ENCODE results near the gene TNNI3. TPM values are rescaled to one million over a fixed set of nuclear protein-coding genes. Genes with fewer than 3 reads are reported as not detected.

TNNI3 gene
- polyA plus RNA-seq, 1 of the 3 experiments (the other 2 are of a cell fraction), result 11.4 TPM

DNA sequence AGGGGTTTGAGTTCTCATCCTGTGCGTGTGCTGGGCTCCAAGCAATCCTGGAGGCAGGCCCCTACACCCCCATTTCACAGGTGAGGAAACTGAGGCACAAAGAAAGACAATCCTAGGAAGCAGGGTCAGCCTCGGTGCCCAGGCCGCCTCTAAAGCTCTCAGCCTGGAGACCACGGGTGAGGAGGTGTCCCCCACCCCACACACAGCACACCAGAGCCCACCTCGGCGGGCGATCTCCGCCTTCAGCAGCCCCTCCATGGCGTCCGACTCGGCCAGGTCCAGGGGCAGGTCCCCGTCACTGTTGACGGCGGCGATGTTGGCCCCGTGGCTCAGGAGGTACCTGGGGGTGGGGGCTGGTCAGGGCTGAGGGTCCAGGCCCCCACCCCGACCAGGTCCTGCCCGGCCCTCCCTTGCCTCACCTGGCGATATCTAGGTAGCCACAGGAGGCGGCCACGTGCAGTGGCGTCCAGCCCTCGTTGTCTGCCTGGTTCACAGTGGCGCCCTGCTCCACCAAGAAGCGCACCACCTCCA is 45.2 kb downstream of the TNNI3 start:
- Histone ChIP-seq H3K4me2 (no peak overlapping the region), H3K4me3 (ENCODE audit: low read depth in 2 of 2, low read length in 1 of 2) (no peak overlapping the region), H3K9me2 (no peaks in the 10 kb centered on the region), H3K9me3 (no peaks in the 10 kb centered on the region), H3K4me1 (ENCODE audit: control insufficient read depth in 1 of 2, insufficient read depth in 2 of 2, low read depth in 1 of 2, low read length in 1 of 2) (peaks cover 9 to 24% of the 10 kb centered on the region in 2 experiments; a peak in 3 of 4 replicates), H2AFZ (ENCODE audit: low read depth) (no peak overlapping the region), H3K27me3 (ENCODE audit: insufficient read depth) (no peaks in the 10 kb centered on the region), H3K79me2 (ENCODE audit: insufficient read depth) (peaks cover 76% of the 10 kb centered on the region), H3K9ac (no peak overlapping the region), H3F3A (replicated peaks; ENCODE audit: insufficient read depth) (peaks cover 5% of the 10 kb centered on the region), H3K36me3 (replicated peaks in 1 of 2; ENCODE audit: control insufficient read depth in 1 of 2, insufficient read depth in 2 of 2, low read length in 1 of 2) (peaks cover 3 to 13% of the 10 kb centered on the region in 2 experiments), H3K27ac (ENCODE audit: low read depth in 2 of 2, low read length in 1 of 2) (peak overlapping the region in 1 of 2 experiments; percentile 66; a peak in 1 of 4 replicates), H4K20me1 (ENCODE audit: insufficient read depth) (peaks cover 56% of the 10 kb centered on the region)
- TF ChIP-seq CHD2 (IDR thresholded peaks at IDR 0.05; ENCODE audit: low read length, partially characterized antibody) (no peak), RXRA (IDR thresholded peaks at IDR 0.05; ENCODE audit: borderline replicate concordance, low read depth) (no peak), TAF1 (IDR thresholded peaks at IDR 0.05; ENCODE audit: borderline replicate concordance, low read depth, low read length) (no peak), TCF12 (IDR thresholded peaks at IDR 0.05) (no peak), FOSL2 (IDR thresholded peaks at IDR 0.05; ENCODE audit: borderline replicate concordance, low read depth) (no peak)
- WGBS (ENCODE audit: low lambda C conversion rate), result 95% methylated on average over 11 of the region's 25 CpGs
- DNase-seq, result peak; percentile 7
- POLR2A ChIA-PET, result no interaction called here
- CTCF ChIA-PET, result interaction anchor here (1.0 kb wide), 1 partner anchor 23 kb away, joined by 5 read pairs; no protein-coding TSS in a partner anchor

DNA sequence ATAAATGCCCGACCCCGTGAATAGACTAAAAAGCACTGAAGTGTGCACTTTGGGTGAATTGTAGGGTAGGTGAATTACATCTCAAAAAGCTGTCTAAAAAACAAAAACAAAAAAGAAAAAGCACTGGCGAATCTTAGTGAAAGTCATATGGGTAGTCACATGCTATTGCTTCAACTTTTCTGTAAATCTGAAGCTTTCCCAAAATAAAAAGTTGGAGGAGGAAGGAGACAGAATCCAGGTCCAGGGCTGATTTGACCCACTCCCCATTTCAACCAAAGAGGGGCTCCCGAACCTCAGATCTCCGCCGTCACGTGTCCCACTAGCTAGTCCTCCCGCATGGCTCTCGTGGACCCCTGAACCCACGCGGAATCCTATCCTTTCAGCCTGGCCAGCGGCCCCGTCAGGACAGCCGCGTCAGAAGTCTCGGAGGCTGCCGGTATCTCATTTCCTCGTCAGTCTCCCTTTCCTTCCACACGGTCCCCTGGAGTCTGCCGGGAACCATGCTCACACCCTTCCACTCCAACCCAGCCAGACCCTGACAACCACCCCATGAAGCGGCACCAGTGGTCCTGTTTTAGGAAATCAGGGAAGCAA is 46.2 kb downstream of the TNNI3 start:
- peaks cover 59% of the 10 kb centered on the region for H4K20me1 ChIP-seq (ENCODE audit: insufficient read depth)
- 94% methylated on average over 21 of the region's 21 CpGs for WGBS (ENCODE audit: low lambda C conversion rate)
- no peak overlapping the region for H2AFZ ChIP-seq (ENCODE audit: low read depth)
- peak; percentile 9 for DNase-seq
- H3K9ac ChIP-seq, result no peak overlapping the region
- no peak overlapping the region for H3K4me3 ChIP-seq (ENCODE audit: low read depth in 2 of 2, low read length in 1 of 2)
- no peak overlapping the region for H3K4me2 ChIP-seq
- peaks cover 1% of the 10 kb centered on the region for H3F3A ChIP-seq (replicated peaks; ENCODE audit: insufficient read depth)
- H3K36me3 ChIP-seq (replicated peaks in 1 of 2; ENCODE audit: control insufficient read depth in 1 of 2, insufficient read depth in 2 of 2, low read length in 1 of 2), result peaks cover 3 to 13% of the 10 kb centered on the region in 2 experiments
- no peak overlapping the region for H3K27ac ChIP-seq (ENCODE audit: low read depth in 2 of 2, low read length in 1 of 2)
- ChIA-PET CTCF (interaction anchor here (1.0 kb wide), 2 partner anchors 14 to 22 kb away, joined by 4 to 5 read pairs; no protein-coding TSS in a partner anchor), POLR2A (no interaction called here)
- no peak for TF ChIP-seq FOXJ3 (CRISPR knock-in tag; IDR thresholded peaks at IDR 0.05)
- no peak for TF ChIP-seq FOXM1 (IDR thresholded peaks at IDR 0.05; ENCODE audit: low read depth)
- TF ChIP-seq, protein P1, sequence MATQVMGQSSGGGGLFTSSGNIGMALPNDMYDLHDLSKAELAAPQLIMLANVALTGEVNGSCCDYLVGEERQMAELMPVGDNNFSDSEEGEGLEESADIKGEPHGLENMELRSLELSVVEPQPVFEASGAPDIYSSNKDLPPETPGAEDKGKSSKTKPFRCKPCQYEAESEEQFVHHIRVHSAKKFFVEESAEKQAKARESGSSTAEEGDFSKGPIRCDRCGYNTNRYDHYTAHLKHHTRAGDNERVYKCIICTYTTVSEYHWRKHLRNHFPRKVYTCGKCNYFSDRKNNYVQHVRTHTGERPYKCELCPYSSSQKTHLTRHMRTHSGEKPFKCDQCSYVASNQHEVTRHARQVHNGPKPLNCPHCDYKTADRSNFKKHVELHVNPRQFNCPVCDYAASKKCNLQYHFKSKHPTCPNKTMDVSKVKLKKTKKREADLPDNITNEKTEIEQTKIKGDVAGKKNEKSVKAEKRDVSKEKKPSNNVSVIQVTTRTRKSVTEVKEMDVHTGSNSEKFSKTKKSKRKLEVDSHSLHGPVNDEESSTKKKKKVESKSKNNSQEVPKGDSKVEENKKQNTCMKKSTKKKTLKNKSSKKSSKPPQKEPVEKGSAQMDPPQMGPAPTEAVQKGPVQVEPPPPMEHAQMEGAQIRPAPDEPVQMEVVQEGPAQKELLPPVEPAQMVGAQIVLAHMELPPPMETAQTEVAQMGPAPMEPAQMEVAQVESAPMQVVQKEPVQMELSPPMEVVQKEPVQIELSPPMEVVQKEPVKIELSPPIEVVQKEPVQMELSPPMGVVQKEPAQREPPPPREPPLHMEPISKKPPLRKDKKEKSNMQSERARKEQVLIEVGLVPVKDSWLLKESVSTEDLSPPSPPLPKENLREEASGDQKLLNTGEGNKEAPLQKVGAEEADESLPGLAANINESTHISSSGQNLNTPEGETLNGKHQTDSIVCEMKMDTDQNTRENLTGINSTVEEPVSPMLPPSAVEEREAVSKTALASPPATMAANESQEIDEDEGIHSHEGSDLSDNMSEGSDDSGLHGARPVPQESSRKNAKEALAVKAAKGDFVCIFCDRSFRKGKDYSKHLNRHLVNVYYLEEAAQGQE (IDR thresholded peaks at IDR 0.05; ENCODE audit: low read depth, low read length), result no peak
- TF ChIP-seq, protein P2, sequence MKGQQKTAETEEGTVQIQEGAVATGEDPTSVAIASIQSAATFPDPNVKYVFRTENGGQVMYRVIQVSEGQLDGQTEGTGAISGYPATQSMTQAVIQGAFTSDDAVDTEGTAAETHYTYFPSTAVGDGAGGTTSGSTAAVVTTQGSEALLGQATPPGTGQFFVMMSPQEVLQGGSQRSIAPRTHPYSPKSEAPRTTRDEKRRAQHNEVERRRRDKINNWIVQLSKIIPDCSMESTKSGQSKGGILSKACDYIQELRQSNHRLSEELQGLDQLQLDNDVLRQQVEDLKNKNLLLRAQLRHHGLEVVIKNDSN (IDR thresholded peaks at IDR 0.05; ENCODE audit: borderline replicate concordance, low read depth), result no peak
- TF ChIP-seq TCF12 (IDR thresholded peaks at IDR 0.05), result no peak
- no peak for TF ChIP-seq FOSL2 (IDR thresholded peaks at IDR 0.05; ENCODE audit: borderline replicate concordance, low read depth)
- no peak for TF ChIP-seq TEAD4 (IDR thresholded peaks at IDR 0.05; ENCODE audit: borderline replicate concordance, insufficient read depth)
- TF ChIP-seq MEF2A (IDR thresholded peaks at IDR 0.05; ENCODE audit: borderline replicate concordance, low read depth), result no peak
- TF ChIP-seq RXRA (IDR thresholded peaks at IDR 0.05; ENCODE audit: borderline replicate concordance, low read depth), result no peak
- TF ChIP-seq, protein P3, sequence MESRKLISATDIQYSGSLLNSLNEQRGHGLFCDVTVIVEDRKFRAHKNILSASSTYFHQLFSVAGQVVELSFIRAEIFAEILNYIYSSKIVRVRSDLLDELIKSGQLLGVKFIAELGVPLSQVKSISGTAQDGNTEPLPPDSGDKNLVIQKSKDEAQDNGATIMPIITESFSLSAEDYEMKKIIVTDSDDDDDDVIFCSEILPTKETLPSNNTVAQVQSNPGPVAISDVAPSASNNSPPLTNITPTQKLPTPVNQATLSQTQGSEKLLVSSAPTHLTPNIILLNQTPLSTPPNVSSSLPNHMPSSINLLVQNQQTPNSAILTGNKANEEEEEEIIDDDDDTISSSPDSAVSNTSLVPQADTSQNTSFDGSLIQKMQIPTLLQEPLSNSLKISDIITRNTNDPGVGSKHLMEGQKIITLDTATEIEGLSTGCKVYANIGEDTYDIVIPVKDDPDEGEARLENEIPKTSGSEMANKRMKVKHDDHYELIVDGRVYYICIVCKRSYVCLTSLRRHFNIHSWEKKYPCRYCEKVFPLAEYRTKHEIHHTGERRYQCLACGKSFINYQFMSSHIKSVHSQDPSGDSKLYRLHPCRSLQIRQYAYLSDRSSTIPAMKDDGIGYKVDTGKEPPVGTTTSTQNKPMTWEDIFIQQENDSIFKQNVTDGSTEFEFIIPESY (IDR thresholded peaks at IDR 0.05; ENCODE audit: borderline replicate concordance, low read depth), result no peak
- TF ChIP-seq, protein P4, sequence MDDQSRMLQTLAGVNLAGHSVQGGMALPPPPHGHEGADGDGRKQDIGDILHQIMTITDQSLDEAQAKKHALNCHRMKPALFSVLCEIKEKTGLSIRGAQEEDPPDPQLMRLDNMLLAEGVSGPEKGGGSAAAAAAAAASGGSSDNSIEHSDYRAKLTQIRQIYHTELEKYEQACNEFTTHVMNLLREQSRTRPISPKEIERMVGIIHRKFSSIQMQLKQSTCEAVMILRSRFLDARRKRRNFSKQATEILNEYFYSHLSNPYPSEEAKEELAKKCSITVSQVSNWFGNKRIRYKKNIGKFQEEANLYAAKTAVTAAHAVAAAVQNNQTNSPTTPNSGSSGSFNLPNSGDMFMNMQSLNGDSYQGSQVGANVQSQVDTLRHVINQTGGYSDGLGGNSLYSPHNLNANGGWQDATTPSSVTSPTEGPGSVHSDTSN (IDR thresholded peaks at IDR 0.05), result no peak
- no peak for TF ChIP-seq RCOR1 (IDR thresholded peaks at IDR 0.05; ENCODE audit: low read length)
- TF ChIP-seq EZH2phosphoT487 (IDR thresholded peaks at IDR 0.05; ENCODE audit: borderline replicate concordance, low read depth), result no peak
- TF ChIP-seq TAF1 (IDR thresholded peaks at IDR 0.05; ENCODE audit: borderline replicate concordance, low read depth, low read length), result no peak
- TF ChIP-seq, protein P5, sequence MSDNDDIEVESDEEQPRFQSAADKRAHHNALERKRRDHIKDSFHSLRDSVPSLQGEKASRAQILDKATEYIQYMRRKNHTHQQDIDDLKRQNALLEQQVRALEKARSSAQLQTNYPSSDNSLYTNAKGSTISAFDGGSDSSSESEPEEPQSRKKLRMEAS (IDR thresholded peaks at IDR 0.05; ENCODE audit: low read depth), result no peak
- H3K9me2 ChIP-seq, result no peaks in the 10 kb centered on the region
- no peaks in the 10 kb centered on the region for H3K9me3 ChIP-seq
- no peaks in the 10 kb centered on the region for H3K27me3 ChIP-seq (ENCODE audit: insufficient read depth)
- peaks cover 77% of the 10 kb centered on the region for H3K79me2 ChIP-seq (ENCODE audit: insufficient read depth)
- H3K4me1 ChIP-seq (ENCODE audit: control insufficient read depth in 1 of 2, insufficient read depth in 2 of 2, low read depth in 1 of 2, low read length in 1 of 2), result peaks cover 9 to 24% of the 10 kb centered on the region in 2 experiments; a peak in 3 of 4 replicates

Measured in SK-N-SH (cell line).